ENCODE results near the gene NXN. TPM values are rescaled to one million over a fixed set of nuclear protein-coding genes. Genes with fewer than 3 reads are reported as not detected.
A peak's percentile ranks its signal among the peaks of the same experiment; 100 is the strongest.

Gene NXN
- total RNA-seq, 4 donors from 2014 or later, result 11.3 to 51.6 (median 31.8) TPM

DNA sequence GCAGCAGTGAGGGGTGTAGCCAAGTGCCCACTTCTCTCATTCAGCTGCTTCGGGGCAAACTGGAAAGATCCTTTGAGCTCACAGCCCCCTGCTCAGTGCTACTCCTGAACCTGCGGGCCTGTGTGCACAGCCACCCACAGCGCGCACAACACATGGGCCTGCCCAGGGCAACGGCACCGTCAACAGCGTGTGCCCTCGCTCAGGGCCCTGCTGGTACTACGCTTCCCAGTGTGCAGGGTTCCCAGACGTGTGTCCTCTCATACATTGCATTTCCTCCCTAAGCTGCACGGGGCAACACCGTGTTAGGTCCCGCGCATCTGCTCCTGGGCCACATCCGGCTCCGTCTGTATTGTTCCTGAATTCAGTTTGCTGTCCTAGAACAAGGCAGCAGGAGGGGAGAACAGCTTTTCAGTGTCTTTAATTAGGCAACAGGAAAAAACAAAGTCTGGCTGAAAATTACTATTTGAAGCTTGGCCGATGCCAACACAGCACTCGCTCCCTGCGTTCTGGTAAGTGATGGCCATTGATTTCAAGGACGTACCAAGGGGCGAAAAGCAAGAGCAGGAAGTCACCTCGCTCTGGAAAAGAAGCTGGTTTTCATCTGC lies 182.2 kb downstream of the NXN start:
- TF ChIP-seq, protein P1, sequence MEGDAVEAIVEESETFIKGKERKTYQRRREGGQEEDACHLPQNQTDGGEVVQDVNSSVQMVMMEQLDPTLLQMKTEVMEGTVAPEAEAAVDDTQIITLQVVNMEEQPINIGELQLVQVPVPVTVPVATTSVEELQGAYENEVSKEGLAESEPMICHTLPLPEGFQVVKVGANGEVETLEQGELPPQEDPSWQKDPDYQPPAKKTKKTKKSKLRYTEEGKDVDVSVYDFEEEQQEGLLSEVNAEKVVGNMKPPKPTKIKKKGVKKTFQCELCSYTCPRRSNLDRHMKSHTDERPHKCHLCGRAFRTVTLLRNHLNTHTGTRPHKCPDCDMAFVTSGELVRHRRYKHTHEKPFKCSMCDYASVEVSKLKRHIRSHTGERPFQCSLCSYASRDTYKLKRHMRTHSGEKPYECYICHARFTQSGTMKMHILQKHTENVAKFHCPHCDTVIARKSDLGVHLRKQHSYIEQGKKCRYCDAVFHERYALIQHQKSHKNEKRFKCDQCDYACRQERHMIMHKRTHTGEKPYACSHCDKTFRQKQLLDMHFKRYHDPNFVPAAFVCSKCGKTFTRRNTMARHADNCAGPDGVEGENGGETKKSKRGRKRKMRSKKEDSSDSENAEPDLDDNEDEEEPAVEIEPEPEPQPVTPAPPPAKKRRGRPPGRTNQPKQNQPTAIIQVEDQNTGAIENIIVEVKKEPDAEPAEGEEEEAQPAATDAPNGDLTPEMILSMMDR (IDR thresholded peaks at IDR 0.05), result no peak
- TF ChIP-seq POLR2A (IDR thresholded peaks at IDR 0.05), result no peak
- no peak for DNase-seq (ENCODE audit: low spot score in 2 of 2)
- H3K4me3 ChIP-seq (ENCODE audit: low read depth, poor library complexity, severe bottlenecking), result no peak overlapping the region
- intact Hi-C loops (cut with DNase I; ENCODE audit: low total_unique reads), result loop anchor here (2.0 kb wide), 1 partner anchor 183 kb away; no protein-coding TSS in a partner anchor
- WGBS, 2 donors, result 77 to 85% methylated on average over 22 of the region's 22 CpGs

DNA sequence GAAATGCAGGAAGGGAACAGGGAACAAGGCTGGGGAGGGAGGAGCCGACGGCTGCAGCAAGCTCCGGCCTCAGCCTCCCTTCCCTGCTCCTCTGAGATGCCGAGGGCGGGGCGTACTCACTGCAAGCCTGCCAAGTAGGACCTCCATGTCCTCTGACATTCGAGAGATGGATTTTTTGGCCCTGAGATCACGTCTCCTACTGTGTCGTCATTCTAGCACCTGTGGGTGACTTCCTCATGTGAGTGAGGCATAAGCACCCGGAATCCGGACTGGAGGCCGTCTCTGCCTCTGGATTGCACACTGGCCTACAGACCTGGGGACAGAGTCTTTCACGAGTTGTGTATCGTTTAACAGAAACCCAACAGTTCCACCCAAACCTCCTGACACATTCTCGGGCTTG lies 183.0 kb downstream of the NXN start:
- DNase-seq (ENCODE audit: low spot score in 2 of 2), result no peak
- H3K4me3 ChIP-seq (ENCODE audit: low read depth, poor library complexity, severe bottlenecking), result no peak overlapping the region
- intact Hi-C loops (cut with DNase I; ENCODE audit: low total_unique reads), result loop anchor here (2.0 kb wide), 1 partner anchor 184 kb away; no protein-coding TSS in a partner anchor
- 81 to 82% methylated on average over 15 of the region's 15 CpGs for WGBS, 2 donors
- TF ChIP-seq, protein P1 (IDR thresholded peaks at IDR 0.05), result no peak
- no peak for TF ChIP-seq POLR2A (IDR thresholded peaks at IDR 0.05)

DNA sequence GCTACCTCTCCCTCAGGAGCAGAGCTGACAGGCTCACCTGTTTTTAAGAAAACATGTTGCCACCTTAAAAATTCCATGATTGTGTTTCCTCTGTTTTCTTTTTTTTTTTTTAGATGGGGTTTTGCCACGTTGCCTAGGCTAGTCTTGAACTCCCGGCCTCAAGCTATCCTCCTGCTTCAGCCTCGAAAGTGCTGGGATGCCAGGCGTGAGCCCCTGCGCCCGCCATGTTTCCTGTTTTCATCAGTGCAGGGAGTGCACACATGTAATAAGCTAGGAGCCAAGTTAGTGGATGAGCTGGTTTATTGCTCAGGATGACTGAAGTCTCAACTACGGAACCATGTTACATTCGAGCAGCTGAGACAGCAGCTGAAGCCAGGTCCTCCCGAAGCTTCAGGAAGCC lies 183.9 kb downstream of the NXN start:
- 72 to 74% methylated on average over 9 of the region's 9 CpGs for WGBS, 2 donors
- TF ChIP-seq POLR2A (IDR thresholded peaks at IDR 0.05), result no peak
- TF ChIP-seq, protein P1 (IDR thresholded peaks at IDR 0.05), result no peak
- no peak for DNase-seq (ENCODE audit: low spot score in 2 of 2)
- intact Hi-C loops (cut with DNase I; ENCODE audit: low total_unique reads), result loop anchor here (2.0 kb wide), 1 partner anchor 185 kb away; no protein-coding TSS in a partner anchor
- H3K4me3 ChIP-seq (ENCODE audit: low read depth, poor library complexity, severe bottlenecking), result no peak overlapping the region

DNA sequence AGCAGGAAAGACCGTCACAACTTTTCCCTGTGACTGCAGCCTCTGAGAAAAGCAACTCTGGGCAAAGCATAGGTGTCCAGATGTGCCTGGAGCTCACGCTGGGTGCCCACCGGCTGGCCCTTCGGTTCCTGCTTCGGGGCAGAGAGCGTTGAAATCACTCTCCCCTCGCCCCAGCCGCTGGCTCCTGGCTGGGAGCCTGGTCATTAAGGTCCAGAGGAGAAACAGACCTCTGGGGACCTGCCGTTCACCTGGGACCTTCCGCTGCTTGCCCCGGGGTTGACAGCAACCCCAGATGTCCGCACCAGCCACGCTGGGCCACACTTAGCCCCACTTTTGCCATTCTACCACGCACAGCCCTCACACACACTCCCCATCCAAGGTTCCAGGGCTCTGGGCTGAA lies 184.3 kb downstream of the NXN start:
- intact Hi-C loops (cut with DNase I; ENCODE audit: low total_unique reads), result no loop called here
- no peak overlapping the region for H3K4me3 ChIP-seq (ENCODE audit: low read depth, poor library complexity, severe bottlenecking)
- WGBS, 2 donors, result 54 to 64% methylated on average over 14 of the region's 14 CpGs
- TF ChIP-seq POLR2A (IDR thresholded peaks at IDR 0.05), result no peak
- TF ChIP-seq, protein P1 (IDR thresholded peaks at IDR 0.05), result no peak
- no peak for DNase-seq (ENCODE audit: low spot score in 2 of 2)

DNA sequence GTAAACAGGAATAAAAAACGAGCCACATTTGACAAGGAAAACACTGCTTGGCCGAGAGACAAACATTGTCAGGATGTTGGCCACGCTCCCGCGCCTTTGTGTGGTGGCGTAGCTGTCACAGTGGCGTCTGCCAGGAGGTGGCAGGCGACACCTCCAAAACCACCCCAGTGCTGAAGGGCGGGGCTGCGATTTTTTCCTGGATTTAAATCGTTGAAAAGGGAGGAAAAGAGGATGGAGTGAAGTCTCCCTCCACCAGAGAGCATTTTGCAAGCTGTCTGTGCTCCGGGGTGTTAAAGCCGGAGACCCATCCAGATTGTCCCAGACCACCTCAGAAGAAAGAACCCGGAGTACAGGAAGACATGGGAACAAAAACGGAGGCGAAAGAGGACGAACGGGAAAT lies 184.7 kb downstream of the NXN start:
- peak; percentile 86 to 97 for DNase-seq (ENCODE audit: low spot score in 2 of 2)
- TF ChIP-seq, protein P1 (IDR thresholded peaks at IDR 0.05), result no peak
- TF ChIP-seq POLR2A (IDR thresholded peaks at IDR 0.05), result no peak
- WGBS, 2 donors, result 7 to 8% methylated on average over 18 of the region's 18 CpGs
- intact Hi-C loops (cut with DNase I; ENCODE audit: low total_unique reads), result no loop called here
- no peak overlapping the region for H3K4me3 ChIP-seq (ENCODE audit: low read depth, poor library complexity, severe bottlenecking)

DNA sequence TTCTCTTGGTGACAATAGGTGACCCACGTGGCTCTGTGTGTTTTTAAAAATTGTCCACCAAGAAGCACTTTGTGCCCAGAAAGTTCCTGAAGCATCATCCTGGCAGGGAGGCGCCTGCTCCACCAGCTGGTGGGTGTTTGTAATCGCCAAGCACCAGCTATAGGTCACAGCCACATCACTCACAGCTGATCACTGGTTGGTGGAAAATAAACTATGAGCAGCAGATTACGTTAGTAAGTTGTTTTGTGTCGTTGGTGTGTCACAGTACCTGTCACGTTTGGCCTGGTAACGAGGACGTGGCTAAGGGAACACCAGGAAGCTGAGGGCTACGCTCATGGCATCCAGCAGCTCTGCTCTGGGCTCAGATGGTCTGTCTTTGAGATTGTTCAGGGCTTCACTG lies 187.3 kb downstream of the NXN start:
- TF ChIP-seq, protein P1 (IDR thresholded peaks at IDR 0.05), result no peak
- DNase-seq (ENCODE audit: low spot score in 2 of 2), result no peak
- WGBS, 2 donors, result 77 to 83% methylated on average over 9 of the region's 9 CpGs
- intact Hi-C loops (cut with DNase I; ENCODE audit: low total_unique reads), result no loop called here
- no peak overlapping the region for H3K4me3 ChIP-seq (ENCODE audit: low read depth, poor library complexity, severe bottlenecking)
